Activated CD4-positive, alpha-beta T cell treated with anti-CD3 and anti-CD28 coated beads, Interleukin-2, amount 10 ng/mL, durations not matched to agents 7 days and 5 days (primary cell): ENCODE measurements around the gene LIPJ. TPM values are rescaled to one million over a fixed set of nuclear protein-coding genes. Genes with fewer than 3 reads are reported as not detected.

Experiments used
- CTCF ChIA-PET: fragments of 350-600 bp; sonication (Branson Sonifier 250); formaldehyde crosslinking; loops from one replicate; lab custom pipeline; 2021; ENCODE audit warnings: antibody characterized with exemption; lab: Charles Lee
- POLR2A ChIA-PET: fragments of 350-600 bp; sonication (Branson Sonifier 250); formaldehyde crosslinking; loops from one replicate; lab custom pipeline; 2021; ENCODE audit warnings: antibody characterized with exemption; lab: Charles Lee
- DNase-seq: peaks from one replicate; pipeline ENCODE4 v3.0.0-alpha.2; 2020
- H3K27ac Mint-ChIP-seq: one replicate; pipeline ENCODE4 v1.8.0; 2021; ENCODE audit warnings: mild to moderate bottlenecking, moderate library complexity, mixed read lengths
- H3K27me3 Mint-ChIP-seq: one replicate; pipeline ENCODE4 v1.8.0; 2021; ENCODE audit warnings: mixed read lengths
- H3K36me3 Mint-ChIP-seq: one replicate; pipeline ENCODE4 v1.8.0; 2021; ENCODE audit warnings: low read depth, mixed read lengths
- H3K4me1 Mint-ChIP-seq: one replicate; pipeline ENCODE4 v1.8.0; 2021; ENCODE audit warnings: mixed read lengths
- H3K4me3 Mint-ChIP-seq: one replicate; pipeline ENCODE4 v1.8.0; 2021; ENCODE audit warnings: mild to moderate bottlenecking, moderate library complexity, mixed read lengths
- H3K9me3 Mint-ChIP-seq: one replicate; pipeline ENCODE4 v1.8.0; 2021; ENCODE audit warnings: mixed read lengths
- total RNA-seq, 2 experiments: library from RNA; stranded (reverse); gene quantifications; one replicate each; pipeline ENCODE4 v1.2.3, GENCODE V29; 2021

The LIPJ gene
- not detected for total RNA-seq

- POLR2A ChIA-PET: no interaction called here
- Mint-ChIP-seq H3K4me1 (peaks cover 14% of the 10 kb centered on the region), H3K27ac (no peak within 1 kb of the TSS), H3K9me3 (no peaks in the 10 kb centered on the region), H3K4me3 (no peak within 1 kb of the TSS), H3K27me3 (peaks cover 21% of the 10 kb centered on the region), H3K36me3 (peaks cover 2% of the 10 kb centered on the region)
- no peak for DNase-seq
- CTCF ChIA-PET: no interaction called here
These were observed at the start of gene LIPJ for GRCh38 chr10:88586462-88586861. TSS of gene LIPJ (plus strand) at chr10:88586762. CDS start at chr10:88590688, 3,926 bp downstream.

- no peak overlapping the region for H3K4me3 Mint-ChIP-seq
- ChIA-PET CTCF (no interaction called here), POLR2A (no interaction called here)
- no peaks in the 10 kb centered on the region for H3K9me3 Mint-ChIP-seq
- no peak for DNase-seq
- H3K36me3 Mint-ChIP-seq: no peaks in the 10 kb centered on the region
- H3K4me1 Mint-ChIP-seq: no peaks in the 10 kb centered on the region
- H3K27ac Mint-ChIP-seq: no peak overlapping the region
- peaks cover 18% of the 10 kb centered on the region for H3K27me3 Mint-ChIP-seq
These were observed 49.2 kb upstream of the LIPJ start for GRCh38 chr10:88537322-88537721.

GRCh38 chr10:88538048-88538447, 48.5 kb upstream of the LIPJ start:
- ChIA-PET POLR2A (no interaction called here), CTCF (no interaction called here)
- Mint-ChIP-seq H3K4me3 (no peak overlapping the region), H3K4me1 (no peaks in the 10 kb centered on the region), H3K9me3 (no peaks in the 10 kb centered on the region), H3K36me3 (no peaks in the 10 kb centered on the region), H3K27ac (no peak overlapping the region), H3K27me3 (peaks cover 19% of the 10 kb centered on the region)
- no peak for DNase-seq

- ChIA-PET POLR2A (no interaction called here), CTCF (interaction anchor here (0.6 kb wide), 1 partner anchor 745 kb away, joined by 3 read pairs; no protein-coding TSS in a partner anchor)
- no peak for DNase-seq
- no peaks in the 10 kb centered on the region for H3K9me3 Mint-ChIP-seq
- no peaks in the 10 kb centered on the region for H3K36me3 Mint-ChIP-seq
- H3K27ac Mint-ChIP-seq: no peak overlapping the region
- H3K27me3 Mint-ChIP-seq: peaks cover 10% of the 10 kb centered on the region
- no peaks in the 10 kb centered on the region for H3K4me1 Mint-ChIP-seq
- no peak overlapping the region for H3K4me3 Mint-ChIP-seq
These were observed 46.2 kb upstream of the LIPJ start for GRCh38 chr10:88540351-88540750.

GRCh38 chr10:88541116-88541626, 45.4 kb upstream of the LIPJ start:
- ChIA-PET CTCF (interaction anchor here (0.6 kb wide), 2 partner anchors 405 to 973 kb away, joined by 3 read pairs; no protein-coding TSS in a partner anchor), POLR2A (no interaction called here)
- no peaks in the 10 kb centered on the region for H3K9me3 Mint-ChIP-seq
- H3K27ac Mint-ChIP-seq: no peak overlapping the region
- no peaks in the 10 kb centered on the region for H3K4me1 Mint-ChIP-seq
- H3K36me3 Mint-ChIP-seq: no peaks in the 10 kb centered on the region
- DNase-seq: no peak
- H3K4me3 Mint-ChIP-seq: no peak overlapping the region
- H3K27me3 Mint-ChIP-seq: peaks cover 9% of the 10 kb centered on the region

GRCh38 chr10:88542522-88542921, 44.0 kb upstream of the LIPJ start:
- ChIA-PET CTCF (no interaction called here), POLR2A (no interaction called here)
- Mint-ChIP-seq H3K9me3 (no peaks in the 10 kb centered on the region), H3K36me3 (no peaks in the 10 kb centered on the region), H3K4me3 (no peak overlapping the region), H3K27ac (no peak overlapping the region), H3K27me3 (peaks cover 2% of the 10 kb centered on the region), H3K4me1 (no peaks in the 10 kb centered on the region)
- DNase-seq: no peak

- Mint-ChIP-seq H3K36me3 (no peaks in the 10 kb centered on the region), H3K4me1 (no peaks in the 10 kb centered on the region), H3K27ac (no peak overlapping the region), H3K4me3 (no peak overlapping the region), H3K27me3 (peaks cover 2% of the 10 kb centered on the region), H3K9me3 (no peaks in the 10 kb centered on the region)
- POLR2A ChIA-PET: no interaction called here
- no peak for DNase-seq
- CTCF ChIA-PET: no interaction called here
These were observed 42.3 kb upstream of the LIPJ start for GRCh38 chr10:88544140-88544870.

GRCh38 chr10:88545359-88545758, 41.2 kb upstream of the LIPJ start:
- no peak overlapping the region for H3K4me3 Mint-ChIP-seq

GRCh38 chr10:88546497-88546896, 40.1 kb upstream of the LIPJ start:
- Mint-ChIP-seq H3K36me3 (no peaks in the 10 kb centered on the region), H3K4me3 (no peak overlapping the region), H3K4me1 (no peaks in the 10 kb centered on the region), H3K27ac (no peak overlapping the region), H3K27me3 (peaks cover 2% of the 10 kb centered on the region), H3K9me3 (no peaks in the 10 kb centered on the region)
- POLR2A ChIA-PET: no interaction called here
- no peak for DNase-seq
- CTCF ChIA-PET: interaction anchor here (0.7 kb wide), 1 partner anchor 162 kb away, joined by 3 read pairs; no protein-coding TSS in a partner anchor

More at GRCh38 chr10:88545359-88545758, 41.2 kb upstream of the LIPJ start:
- no peak for DNase-seq
- Mint-ChIP-seq H3K36me3 (no peaks in the 10 kb centered on the region), H3K9me3 (no peaks in the 10 kb centered on the region), H3K27me3 (peaks cover 2% of the 10 kb centered on the region), H3K4me1 (no peaks in the 10 kb centered on the region), H3K27ac (no peak overlapping the region)
- ChIA-PET CTCF (no interaction called here), POLR2A (no interaction called here)

GRCh38 chr10:88551246-88551645, 35.3 kb upstream of the LIPJ start:
- Mint-ChIP-seq H3K27ac (no peak overlapping the region), H3K4me3 (no peak overlapping the region), H3K27me3 (no peaks in the 10 kb centered on the region), H3K36me3 (no peaks in the 10 kb centered on the region), H3K9me3 (no peaks in the 10 kb centered on the region), H3K4me1 (peaks cover 3% of the 10 kb centered on the region)
- ChIA-PET CTCF (interaction anchor here (2.3 kb wide), 1 partner anchor 689 kb away, joined by 14 read pairs; no protein-coding TSS in a partner anchor), POLR2A (no interaction called here)
- DNase-seq: no peak

- CTCF ChIA-PET: interaction anchor here (1.1 to 2.3 kb wide), 3 partner anchors 30 to 691 kb away, joined by 3 to 14 read pairs (median 4); partner anchors contain the start of gene RNLS
- H3K9me3 Mint-ChIP-seq: no peaks in the 10 kb centered on the region
- H3K4me1 Mint-ChIP-seq: peaks cover 3% of the 10 kb centered on the region
- POLR2A ChIA-PET: no interaction called here
- no peak overlapping the region for H3K4me3 Mint-ChIP-seq
- H3K36me3 Mint-ChIP-seq: no peaks in the 10 kb centered on the region
- H3K27me3 Mint-ChIP-seq: peaks cover 3% of the 10 kb centered on the region
- DNase-seq: peak; percentile 56
- H3K27ac Mint-ChIP-seq: no peak overlapping the region
These were observed 33.3 kb upstream of the LIPJ start for GRCh38 chr10:88553116-88553752.

- DNase-seq: no peak
- POLR2A ChIA-PET: no interaction called here
- no peaks in the 10 kb centered on the region for H3K9me3 Mint-ChIP-seq
- peak overlapping the region; percentile 17 for H3K27ac Mint-ChIP-seq
- H3K27me3 Mint-ChIP-seq: peaks cover 3% of the 10 kb centered on the region
- peaks cover 3% of the 10 kb centered on the region for H3K4me1 Mint-ChIP-seq
- no peaks in the 10 kb centered on the region for H3K36me3 Mint-ChIP-seq
- CTCF ChIA-PET: no interaction called here
- H3K4me3 Mint-ChIP-seq: no peak overlapping the region
These were observed 31.2 kb upstream of the LIPJ start for GRCh38 chr10:88555190-88555908.

- Mint-ChIP-seq H3K36me3 (no peaks in the 10 kb centered on the region), H3K4me3 (no peak overlapping the region), H3K27ac (no peak overlapping the region), H3K9me3 (no peaks in the 10 kb centered on the region), H3K4me1 (peaks cover 3% of the 10 kb centered on the region), H3K27me3 (peaks cover 3% of the 10 kb centered on the region)
- no peak for DNase-seq
- CTCF ChIA-PET: no interaction called here
- POLR2A ChIA-PET: no interaction called here
These were observed 29.3 kb upstream of the LIPJ start for GRCh38 chr10:88557256-88557655.
